Esophagus muscularis mucosa (tissue), 4 donors: ENCODE measurements around the gene PER2. TPM values are rescaled to one million over a fixed set of nuclear protein-coding genes. Genes with fewer than 3 reads are reported as not detected.
"Not testable (repeated sequence)": the region's sequence is repeated elsewhere in the genome, so short reads cannot be mapped to it uniquely, and the experiment has no call there.

Experiments
- DNase-seq: peaks from one replicate; pipeline ENCODE4 v3.0.0-alpha.2; 2017; ENCODE audit errors: extremely low spot score
- H3K27ac ChIP-seq, 4 donors: fragments of 200-600 bp; sonication (generic); replicated peaks in 1 of 4; 1 replicate in 3 of 4; 2 replicates in 1 of 4; pipeline ENCODE4 v1.5.1; 2016 to 2019; ENCODE audit warnings: mild to moderate bottlenecking in 1 of 4
- H3K27me3 ChIP-seq, 4 donors: fragments of 200-600 bp; sonication (generic); one replicate each; pipeline versions ENCODE4 v1.5.1 to v1.6.0; 2016 to 2019
- H3K36me3 ChIP-seq, 4 donors: fragments of 200-600 bp; sonication (generic); one replicate each; pipeline ENCODE4 v1.5.1; 2016 to 2019
- H3K4me1 ChIP-seq, 4 donors: fragments of 200-600 bp; sonication (generic); one replicate each; pipeline ENCODE4 v1.5.1; 2016 to 2019
- H3K4me3 ChIP-seq, 4 donors: fragments of 200-600 bp; sonication (generic); 1 replicate in 2 of 4; 2 replicates in 2 of 4; pipeline ENCODE4 v1.5.1; 2016 to 2019; ENCODE audit warnings: mild to moderate bottlenecking in 4 of 4, moderate library complexity in 1 of 4
- H3K9me3 ChIP-seq, 4 donors: fragments of 200-600 bp; sonication (generic); 1 replicate in 3 of 4; 2 replicates in 1 of 4; pipeline ENCODE4 v1.5.1; 2016 to 2019
- EP300 ChIP-seq: sonication (generic); formaldehyde crosslinking; IDR thresholded peaks from one replicate; pipeline ENCODE4 v1.6.1; 2017; ENCODE audit warnings: antibody characterized with exemption
- POLR2A ChIP-seq: fragments of 450-650 bp; IDR thresholded peaks from one replicate; pipeline ENCODE4 v1.6.1; 2017; ENCODE audit warnings: antibody characterized with exemption, moderate library complexity, mild to moderate bottlenecking, low read depth
- POLR2AphosphoS5 ChIP-seq, 2 donors: sonication (generic); formaldehyde crosslinking; IDR thresholded peaks; one replicate each; pipeline ENCODE4 v1.6.1; 2017; ENCODE audit warnings: antibody characterized with exemption in 2 of 2
- WGBS: methylation state at CpG from one replicate; pipeline ENCODE4 v1.1.5; 2018; 5-methylcytosine and 5-hydroxymethylcytosine counted together
- intact Hi-C: fragments of 100-400 bp; cut with DNase I; formaldehyde crosslinking; loops from one replicate; pipeline ENCODE4 v1.15.1; 2023
- total RNA-seq, 4 donors: library from RNA; depleted of rRNA; stranded (reverse); fragments of >200 nt; gene quantifications; one replicate each; pipeline versions ENCODE4 v1.1.0 to v1.2.1, GENCODE V29; 2016
- TF ChIP-seq, protein P1 (sequence below), 3 experiments: fragments of 200-600 bp in 2 of 3; fragments of 450-650 bp in 1 of 3; sonication (generic) in 2 of 3; IDR thresholded peaks; one replicate each; pipeline ENCODE4 v1.5.1; 2017 to 2019; ENCODE audit warnings: antibody characterized with exemption in 3 of 3, mild to moderate bottlenecking in 2 of 3, moderate library complexity in 1 of 3

PER2 gene
- total RNA-seq, 4 donors from 2014 or later: 9.1 to 13.1 (median 11.1) TPM

GRCh38 chr2:238325694-238326093, 37.3 kb upstream of the PER2 start:
- H3K4me1 ChIP-seq: peaks cover 8 to 17% (median 15%) of the 10 kb centered on the region in 4 donors
- no peaks in the 10 kb centered on the region for H3K9me3 ChIP-seq
- DNase-seq: no peak
- H3K27ac ChIP-seq: no peak overlapping the region
- H3K27me3 ChIP-seq: no peaks in the 10 kb centered on the region
- 83% methylated on average over 9 of the region's 9 CpGs for WGBS
- no peak overlapping the region for H3K4me3 ChIP-seq
- intact Hi-C loops: no loop called here
- H3K36me3 ChIP-seq: peaks cover 0 to 52% (median 39%) of the 10 kb centered on the region in 4 donors
- no peak for TF ChIP-seq EP300
- no peak for TF ChIP-seq POLR2A
- TF ChIP-seq POLR2AphosphoS5 (IDR thresholded peaks at IDR 0.05): no peak
- TF ChIP-seq, protein P1, sequence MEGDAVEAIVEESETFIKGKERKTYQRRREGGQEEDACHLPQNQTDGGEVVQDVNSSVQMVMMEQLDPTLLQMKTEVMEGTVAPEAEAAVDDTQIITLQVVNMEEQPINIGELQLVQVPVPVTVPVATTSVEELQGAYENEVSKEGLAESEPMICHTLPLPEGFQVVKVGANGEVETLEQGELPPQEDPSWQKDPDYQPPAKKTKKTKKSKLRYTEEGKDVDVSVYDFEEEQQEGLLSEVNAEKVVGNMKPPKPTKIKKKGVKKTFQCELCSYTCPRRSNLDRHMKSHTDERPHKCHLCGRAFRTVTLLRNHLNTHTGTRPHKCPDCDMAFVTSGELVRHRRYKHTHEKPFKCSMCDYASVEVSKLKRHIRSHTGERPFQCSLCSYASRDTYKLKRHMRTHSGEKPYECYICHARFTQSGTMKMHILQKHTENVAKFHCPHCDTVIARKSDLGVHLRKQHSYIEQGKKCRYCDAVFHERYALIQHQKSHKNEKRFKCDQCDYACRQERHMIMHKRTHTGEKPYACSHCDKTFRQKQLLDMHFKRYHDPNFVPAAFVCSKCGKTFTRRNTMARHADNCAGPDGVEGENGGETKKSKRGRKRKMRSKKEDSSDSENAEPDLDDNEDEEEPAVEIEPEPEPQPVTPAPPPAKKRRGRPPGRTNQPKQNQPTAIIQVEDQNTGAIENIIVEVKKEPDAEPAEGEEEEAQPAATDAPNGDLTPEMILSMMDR (IDR thresholded peaks at IDR 0.05): no peak

- Histone ChIP-seq H3K36me3 (peaks cover 0 to 40% (median 26%) of the 10 kb centered on the region in 4 donors), H3K4me1 (peaks cover 13 to 26% (median 23%) of the 10 kb centered on the region in 4 donors)
- H3K27me3 ChIP-seq, H3K27ac ChIP-seq, H3K4me3 ChIP-seq, H3K9me3 ChIP-seq, DNase-seq, intact Hi-C loops: not testable (repeated sequence)
- WGBS: 95% methylated on average over 7 of the region's 7 CpGs
These were observed 35.8 kb upstream of the PER2 start for GRCh38 chr2:238324248-238324647.

DNA sequence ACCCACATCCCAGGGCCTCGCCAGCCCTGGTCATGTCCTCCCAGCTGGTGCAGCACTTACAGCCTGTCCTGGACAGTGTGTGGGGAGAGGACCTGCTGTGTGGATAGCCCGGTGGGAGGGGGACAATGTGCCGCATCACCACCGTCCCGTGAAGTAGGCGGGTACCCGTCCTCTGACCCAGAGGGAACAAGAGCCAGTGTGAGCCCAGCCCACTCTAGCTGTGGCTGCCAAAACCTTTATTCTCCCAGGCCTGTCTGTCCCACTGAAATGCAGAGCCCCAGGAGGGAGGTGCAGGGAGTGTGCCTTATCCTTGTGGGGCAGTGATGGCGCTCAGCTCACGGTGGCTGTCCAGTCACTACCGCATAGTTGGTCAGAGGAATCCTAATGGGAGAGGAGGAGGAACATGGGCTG, 33.6 kb upstream of the PER2 start:
- intact Hi-C loops: no loop called here
- H3K4me3 ChIP-seq: no peak overlapping the region
- H3K27me3 ChIP-seq: no peaks in the 10 kb centered on the region
- TF ChIP-seq, protein P1 (IDR thresholded peaks at IDR 0.05): no peak
- no peak for TF ChIP-seq EP300
- no peak for TF ChIP-seq POLR2A
- no peak for TF ChIP-seq POLR2AphosphoS5 (IDR thresholded peaks at IDR 0.05)
- peaks cover 0 to 25% (median 11%) of the 10 kb centered on the region in 4 donors for H3K36me3 ChIP-seq
- peaks cover 13 to 29% (median 24%) of the 10 kb centered on the region in 4 donors for H3K4me1 ChIP-seq
- H3K27ac ChIP-seq: no peak overlapping the region
- DNase-seq: no peak
- no peaks in the 10 kb centered on the region for H3K9me3 ChIP-seq
- 93% methylated on average over 3 of the region's 10 CpGs for WGBS

- 72% methylated on average over 9 of the region's 9 CpGs for WGBS
These were observed 33.1 kb upstream of the PER2 start for GRCh38 chr2:238321467-238321866.

GRCh38 chr2:238320648-238321281, 32.4 kb upstream of the PER2 start:
- under 1% methylated on average over 11 of the region's 65 CpGs for WGBS
- peak overlapping the region; percentile 62 to 81 (median 79) for H3K27ac ChIP-seq
- DNase-seq: no peak
- no peaks in the 10 kb centered on the region for H3K27me3 ChIP-seq
- TF ChIP-seq, protein P1 (IDR thresholded peaks at IDR 0.05): no peak
- TF ChIP-seq POLR2AphosphoS5 (IDR thresholded peaks at IDR 0.05) (no peak), POLR2A (no peak), EP300 (no peak)
- intact Hi-C loops: no loop called here
- no peaks in the 10 kb centered on the region for H3K9me3 ChIP-seq
- H3K36me3 ChIP-seq: peaks cover 0 to 14% (median under 1%) of the 10 kb centered on the region in 4 donors
- H3K4me1 ChIP-seq: peaks cover 13 to 29% (median 24%) of the 10 kb centered on the region in 4 donors
- peak overlapping the region; percentile 85 to 97 (median 88) for H3K4me3 ChIP-seq

More at GRCh38 chr2:238321467-238321866, 33.1 kb upstream of the PER2 start:
- no peaks in the 10 kb centered on the region for H3K9me3 ChIP-seq
- DNase-seq: no peak
- no peaks in the 10 kb centered on the region for H3K27me3 ChIP-seq
- peaks cover 0 to 19% (median 6%) of the 10 kb centered on the region in 4 donors for H3K36me3 ChIP-seq
- TF ChIP-seq POLR2A (no peak), EP300 (no peak), POLR2AphosphoS5 (IDR thresholded peaks at IDR 0.05) (no peak)
- TF ChIP-seq, protein P1 (IDR thresholded peaks at IDR 0.05): no peak
- peak overlapping the region; percentile 85 to 97 (median 88) for H3K4me3 ChIP-seq
- peaks cover 13 to 29% (median 24%) of the 10 kb centered on the region in 4 donors for H3K4me1 ChIP-seq
- intact Hi-C loops: no loop called here
- peak overlapping the region in 3 of 4 donors; percentile 77 to 81 (median 81) for H3K27ac ChIP-seq
